Measurements from ENCODE around the gene SIRT5.

Gene SIRT5

DNA sequence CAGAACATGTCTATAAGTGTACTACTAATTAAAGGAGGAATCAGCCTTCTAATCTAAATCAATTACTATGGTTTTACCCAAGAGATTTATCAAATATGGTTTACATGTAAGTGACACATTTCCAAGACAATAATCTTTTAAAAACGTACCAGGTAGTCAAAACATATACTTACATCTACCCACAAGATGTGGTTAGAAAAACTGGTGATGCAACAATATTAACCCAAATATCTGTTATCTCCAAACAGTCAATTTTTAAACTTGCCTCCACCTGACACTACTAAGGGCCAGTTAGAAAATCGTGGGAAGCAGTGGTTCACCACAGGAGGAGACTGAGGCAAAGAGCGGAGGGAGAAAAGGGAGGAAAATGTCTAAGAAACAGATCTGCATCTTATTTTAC, 68.7 kb downstream of the SIRT5 start:
- peaks cover 73% of the 10 kb centered on the region; the same call in 1 of the 2 replicates for H3K36me3 ChIP-seq (ENCODE audit: insufficient read depth, low read length)
- H3F3A ChIP-seq (ENCODE audit: low read depth): no peaks in the 10 kb centered on the region

DNA sequence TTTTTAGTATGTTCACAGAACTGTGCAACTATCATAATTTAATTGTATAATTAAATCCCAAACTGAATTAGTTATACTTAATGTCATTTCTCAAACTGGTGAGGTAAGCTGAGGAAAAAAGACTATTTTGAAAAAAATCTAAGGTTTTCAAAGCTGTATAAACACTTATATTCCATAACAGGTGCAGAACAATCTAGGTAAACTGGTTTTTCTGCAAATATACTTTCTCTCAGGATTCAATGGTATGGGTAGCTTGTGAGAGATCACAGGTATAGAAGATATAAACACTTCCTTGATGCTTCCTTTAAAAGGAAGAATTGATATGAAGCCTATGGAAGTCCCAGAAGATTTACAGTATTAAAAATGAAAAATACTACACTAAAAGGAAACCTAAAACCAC, 74.4 kb downstream of the SIRT5 start:
- H3K36me3 ChIP-seq (ENCODE audit: insufficient read depth, low read length): peaks cover 50% of the 10 kb centered on the region; the same call in 1 of the 2 replicates
- H3F3A ChIP-seq (ENCODE audit: low read depth): 0 out of 2 replicates have a peak, but pooled peaks cover 5% of the 10 kb centered on the region
- H3K27me3 ChIP-seq (ENCODE audit: insufficient read depth, low read length, poor library complexity, severe bottlenecking): no peaks in the 10 kb centered on the region
- H4K20me1 ChIP-seq (ENCODE audit: insufficient read depth, low read length, poor library complexity, severe bottlenecking): no peaks in the 10 kb centered on the region
- H3K9me2 ChIP-seq (replicated peaks; ENCODE audit: low read depth, low read length): no peaks in the 10 kb centered on the region
- TF ChIP-seq EZH2phosphoT487 (IDR thresholded peaks at IDR 0.05; ENCODE audit: borderline replicate concordance): no peak
- TF ChIP-seq, protein P1, sequence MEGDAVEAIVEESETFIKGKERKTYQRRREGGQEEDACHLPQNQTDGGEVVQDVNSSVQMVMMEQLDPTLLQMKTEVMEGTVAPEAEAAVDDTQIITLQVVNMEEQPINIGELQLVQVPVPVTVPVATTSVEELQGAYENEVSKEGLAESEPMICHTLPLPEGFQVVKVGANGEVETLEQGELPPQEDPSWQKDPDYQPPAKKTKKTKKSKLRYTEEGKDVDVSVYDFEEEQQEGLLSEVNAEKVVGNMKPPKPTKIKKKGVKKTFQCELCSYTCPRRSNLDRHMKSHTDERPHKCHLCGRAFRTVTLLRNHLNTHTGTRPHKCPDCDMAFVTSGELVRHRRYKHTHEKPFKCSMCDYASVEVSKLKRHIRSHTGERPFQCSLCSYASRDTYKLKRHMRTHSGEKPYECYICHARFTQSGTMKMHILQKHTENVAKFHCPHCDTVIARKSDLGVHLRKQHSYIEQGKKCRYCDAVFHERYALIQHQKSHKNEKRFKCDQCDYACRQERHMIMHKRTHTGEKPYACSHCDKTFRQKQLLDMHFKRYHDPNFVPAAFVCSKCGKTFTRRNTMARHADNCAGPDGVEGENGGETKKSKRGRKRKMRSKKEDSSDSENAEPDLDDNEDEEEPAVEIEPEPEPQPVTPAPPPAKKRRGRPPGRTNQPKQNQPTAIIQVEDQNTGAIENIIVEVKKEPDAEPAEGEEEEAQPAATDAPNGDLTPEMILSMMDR (conservative IDR thresholded peaks at IDR 0.05; ENCODE audit: low read length): no peak
- H3K9ac ChIP-seq (ENCODE audit: low read depth, low read length, poor library complexity, severe bottlenecking): no peak overlapping the region
- H3K9me3 ChIP-seq (ENCODE audit: insufficient read depth, low read depth, low read length): no peaks in the 10 kb centered on the region
- peaks cover 12% of the 10 kb centered on the region for H3K4me1 ChIP-seq (ENCODE audit: insufficient read depth, low read length, poor library complexity, severe bottlenecking)
- no peak overlapping the region for H3K4me3 ChIP-seq (ENCODE audit: low read length, poor library complexity, severe bottlenecking)
- H3K4me2 ChIP-seq (ENCODE audit: low read depth, low read length, poor library complexity, severe bottlenecking): no peak overlapping the region
- H3K79me2 ChIP-seq (ENCODE audit: insufficient read depth, low read length): peaks cover 7% of the 10 kb centered on the region; the same call in 1 of the 2 replicates
- no peak overlapping the region for H2AFZ ChIP-seq (ENCODE audit: low read length)

More for the DNA sequence above, 68.7 kb downstream of the SIRT5 start:
- Histone ChIP-seq H3K9ac (ENCODE audit: low read depth, low read length, poor library complexity, severe bottlenecking) (no peak overlapping the region), H3K9me2 (replicated peaks; ENCODE audit: low read depth, low read length) (no peaks in the 10 kb centered on the region), H3K9me3 (ENCODE audit: insufficient read depth, low read depth, low read length) (no peaks in the 10 kb centered on the region), H2AFZ (ENCODE audit: low read length) (no peak overlapping the region), H3K4me2 (ENCODE audit: low read depth, low read length, poor library complexity, severe bottlenecking) (no peak overlapping the region), H4K20me1 (ENCODE audit: insufficient read depth, low read length, poor library complexity, severe bottlenecking) (no peaks in the 10 kb centered on the region), H3K27me3 (ENCODE audit: insufficient read depth, low read length, poor library complexity, severe bottlenecking) (no peaks in the 10 kb centered on the region), H3K4me1 (ENCODE audit: insufficient read depth, low read length, poor library complexity, severe bottlenecking) (no peaks in the 10 kb centered on the region), H3K79me2 (ENCODE audit: insufficient read depth, low read length) (no peaks in the 10 kb centered on the region), H3K4me3 (ENCODE audit: low read length, poor library complexity, severe bottlenecking) (no peak overlapping the region)
- TF ChIP-seq, protein P1 (conservative IDR thresholded peaks at IDR 0.05; ENCODE audit: low read length): no peak
- no peak for TF ChIP-seq EZH2phosphoT487 (IDR thresholded peaks at IDR 0.05; ENCODE audit: borderline replicate concordance)

DNA sequence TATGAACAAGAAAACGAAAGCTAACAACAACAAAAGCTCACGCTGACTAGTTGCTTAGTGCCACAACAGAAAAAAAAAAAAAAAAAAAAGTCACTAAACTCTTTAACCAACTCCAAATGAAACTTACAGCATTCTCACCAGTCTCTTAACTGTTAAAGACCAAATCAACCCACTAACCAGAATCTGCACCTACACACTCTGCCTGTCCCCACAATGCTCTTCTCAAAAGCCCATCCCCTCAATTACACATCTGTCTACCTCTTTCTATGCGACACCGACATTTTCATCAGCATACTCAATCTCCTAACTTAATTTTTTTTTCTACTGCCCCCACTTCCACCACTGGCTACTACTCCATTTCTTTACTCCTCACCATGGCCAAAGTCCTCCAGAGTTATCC, 75.0 kb downstream of the SIRT5 start:
- H3K36me3 ChIP-seq (ENCODE audit: insufficient read depth, low read length): peaks cover 48% of the 10 kb centered on the region; the same call in 1 of the 2 replicates

More for the DNA sequence above, 75.0 kb downstream of the SIRT5 start:
- Histone ChIP-seq H2AFZ (ENCODE audit: low read length) (no peak overlapping the region), H3K9ac (ENCODE audit: low read depth, low read length, poor library complexity, severe bottlenecking) (no peak overlapping the region), H4K20me1 (ENCODE audit: insufficient read depth, low read length, poor library complexity, severe bottlenecking) (no peaks in the 10 kb centered on the region), H3K9me3 (ENCODE audit: insufficient read depth, low read depth, low read length) (no peaks in the 10 kb centered on the region), H3K4me3 (ENCODE audit: low read length, poor library complexity, severe bottlenecking) (no peak overlapping the region), H3F3A (ENCODE audit: low read depth) (0 out of 2 replicates have a peak, but pooled peaks cover 5% of the 10 kb centered on the region), H3K4me1 (ENCODE audit: insufficient read depth, low read length, poor library complexity, severe bottlenecking) (peaks cover 12% of the 10 kb centered on the region), H3K79me2 (ENCODE audit: insufficient read depth, low read length) (peaks cover 8% of the 10 kb centered on the region; the same call in 1 of the 2 replicates), H3K9me2 (replicated peaks; ENCODE audit: low read depth, low read length) (no peaks in the 10 kb centered on the region), H3K4me2 (ENCODE audit: low read depth, low read length, poor library complexity, severe bottlenecking) (no peak overlapping the region), H3K27me3 (ENCODE audit: insufficient read depth, low read length, poor library complexity, severe bottlenecking) (no peaks in the 10 kb centered on the region)
- TF ChIP-seq EZH2phosphoT487 (IDR thresholded peaks at IDR 0.05; ENCODE audit: borderline replicate concordance): no peak
- TF ChIP-seq, protein P1 (conservative IDR thresholded peaks at IDR 0.05; ENCODE audit: low read length): no peak
